NCI-H510A treated with DMSO at 0.1 percent for 48 hours (cell line): ENCODE measurements around the gene RAD54L2.
A peak's percentile ranks its signal among the peaks of the same experiment; 100 is the strongest.
"Not testable (repeated sequence)": the region's sequence is repeated elsewhere in the genome, so short reads cannot be mapped to it uniquely, and the experiment has no call there.

Experiments used
- DNase-seq: peaks from one replicate; lab custom pipeline; 2025; lab: John Stamatoyannopoulos, UW

Gene RAD54L2

GRCh38 chr3:51538459-51539290 is at the start of gene RAD54L2:
RAD54L2 (plus strand) TSS chr3:51538719; CDS start chr3:51590421, 51,702 bp downstream.
- DNase-seq: peak; percentile 37

- peak; percentile 91 for DNase-seq
Measured at GRCh38 chr3:51498876-51499738, 39.4 kb upstream of the RAD54L2 start.

- DNase-seq: no peak
Measured at GRCh38 chr3:51500632-51501131, 37.8 kb upstream of the RAD54L2 start.

GRCh38 chr3:51501833-51502561 is 36.5 kb upstream of the RAD54L2 start:
- DNase-seq: peak; percentile 37

GRCh38 chr3:51502562-51502910 is 36.0 kb upstream of the RAD54L2 start:
- DNase-seq: no peak

GRCh38 chr3:51503007-51503406 is 35.5 kb upstream of the RAD54L2 start:
- DNase-seq: no peak

GRCh38 chr3:51508255-51508654 is 30.3 kb upstream of the RAD54L2 start:
- DNase-seq: no peak

GRCh38 chr3:51510996-51511395 is 27.5 kb upstream of the RAD54L2 start:
- DNase-seq: no peak

- DNase-seq: no peak
Measured at GRCh38 chr3:51514210-51514609, 24.3 kb upstream of the RAD54L2 start.

GRCh38 chr3:51519848-51520247 is 18.7 kb upstream of the RAD54L2 start:
- no peak for DNase-seq

GRCh38 chr3:51520906-51521730 is 17.4 kb upstream of the RAD54L2 start:
- not testable (repeated sequence) for DNase-seq

- no peak for DNase-seq
Measured at GRCh38 chr3:51522273-51522962, 16.1 kb upstream of the RAD54L2 start.

- DNase-seq: not testable (repeated sequence)
Measured at GRCh38 chr3:51524874-51525273, 13.6 kb upstream of the RAD54L2 start.

GRCh38 chr3:51530485-51530884 is 8.0 kb upstream of the RAD54L2 start:
- no peak for DNase-seq

GRCh38 chr3:51535146-51536019 is 3.1 kb upstream of the RAD54L2 start:
- DNase-seq: no peak

GRCh38 chr3:51537631-51538030 is 888 bp upstream of the RAD54L2 start:
- DNase-seq: not testable (repeated sequence)

GRCh38 chr3:51538115-51538458 is 432 bp upstream of the RAD54L2 start:
- DNase-seq: peak; percentile 29

- peak; percentile 4 for DNase-seq
Measured at GRCh38 chr3:51539291-51539941, 897 bp downstream of the RAD54L2 start.

GRCh38 chr3:51542596-51542995 is 4.1 kb downstream of the RAD54L2 start:
- DNase-seq: not testable (repeated sequence)
